NB4 (cell line): ENCODE measurements around the gene SUSD4.
A peak's percentile ranks its signal among the peaks of the same experiment; 100 is the strongest.

ENCODE experiments used
- DNase-seq: peaks from one replicate; pipeline ENCODE4 v3.0.0; 2010; ENCODE audit warnings: low read depth
- H3K4me3 ChIP-seq: one replicate; pipeline ENCODE4 v1.5.1; 2011; ENCODE audit warnings: mild to moderate bottlenecking, low read depth, low read length, moderate library complexity
- MYC ChIP-seq: IDR thresholded peaks from 2 replicates; pipeline ENCODE4 v1.6.1; 2011; ENCODE audit warnings: low read depth, low read length
- POLR2A ChIP-seq: IDR thresholded peaks from 2 replicates; pipeline ENCODE4 v1.6.1; 2011; ENCODE audit warnings: mild to moderate bottlenecking; ENCODE audit not compliant: insufficient read length; ENCODE audit errors: extremely low read depth
- TF ChIP-seq, protein P1 (sequence below): IDR thresholded peaks from 2 replicates; pipeline ENCODE4 v1.6.1; 2011; ENCODE audit warnings: low read depth, low read length
- TF ChIP-seq, protein P2 (sequence below): IDR thresholded peaks from one replicate; pipeline ENCODE4 v1.5.1; 2012; ENCODE audit warnings: low read depth, low read length

SUSD4 gene, protein sequence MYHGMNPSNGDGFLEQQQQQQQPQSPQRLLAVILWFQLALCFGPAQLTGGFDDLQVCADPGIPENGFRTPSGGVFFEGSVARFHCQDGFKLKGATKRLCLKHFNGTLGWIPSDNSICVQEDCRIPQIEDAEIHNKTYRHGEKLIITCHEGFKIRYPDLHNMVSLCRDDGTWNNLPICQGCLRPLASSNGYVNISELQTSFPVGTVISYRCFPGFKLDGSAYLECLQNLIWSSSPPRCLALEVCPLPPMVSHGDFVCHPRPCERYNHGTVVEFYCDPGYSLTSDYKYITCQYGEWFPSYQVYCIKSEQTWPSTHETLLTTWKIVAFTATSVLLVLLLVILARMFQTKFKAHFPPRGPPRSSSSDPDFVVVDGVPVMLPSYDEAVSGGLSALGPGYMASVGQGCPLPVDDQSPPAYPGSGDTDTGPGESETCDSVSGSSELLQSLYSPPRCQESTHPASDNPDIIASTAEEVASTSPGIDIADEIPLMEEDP

DNA sequence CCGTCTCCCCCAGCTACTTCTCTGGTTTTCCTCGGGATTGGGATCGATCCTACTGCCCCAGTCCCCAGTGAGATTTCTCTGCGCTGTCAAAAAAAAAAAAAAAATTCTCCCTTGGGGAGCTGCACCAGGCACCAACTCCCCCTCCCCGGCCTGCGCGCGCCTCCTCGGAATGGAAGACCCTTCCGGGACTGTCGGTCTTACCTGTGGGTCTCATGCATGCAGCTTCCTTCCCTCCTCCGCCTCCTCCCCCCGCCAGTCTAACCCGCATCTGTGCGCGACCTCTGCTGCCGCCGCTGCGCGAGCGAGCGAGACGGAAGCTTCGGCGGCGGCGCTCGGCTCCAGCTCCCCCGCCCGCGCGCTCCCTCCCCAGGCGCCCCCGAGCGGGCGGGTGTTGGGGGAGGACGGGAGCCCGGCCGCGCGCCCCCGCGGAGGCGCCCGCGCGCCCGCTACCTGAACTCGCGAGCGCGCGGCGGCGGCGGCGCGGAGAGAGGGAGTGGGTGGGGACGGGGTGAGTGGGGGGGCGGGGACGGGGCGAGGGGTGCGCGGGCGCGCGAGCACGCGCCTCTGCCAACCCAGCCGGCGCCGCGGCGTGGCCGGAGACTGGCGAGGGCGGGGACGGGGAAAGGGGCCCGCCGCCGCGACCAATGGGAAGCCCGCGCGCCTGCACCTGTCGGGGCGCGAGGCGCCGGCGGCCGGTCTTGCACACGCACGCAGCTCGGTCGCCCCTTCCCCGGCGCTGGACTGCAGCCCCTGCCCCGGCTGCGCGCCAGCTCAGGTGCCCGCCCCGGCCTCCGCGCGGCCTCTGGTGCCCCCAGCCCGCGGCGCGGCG, at the start of gene SUSD4:
Gene SUSD4, minus strand, starts transcription at position 321 of the 829 bp plus-strand sequence. CDS start 751 bp downstream, outside the sequence.
- peak; percentile 23 for DNase-seq
- TF ChIP-seq, protein P1, sequence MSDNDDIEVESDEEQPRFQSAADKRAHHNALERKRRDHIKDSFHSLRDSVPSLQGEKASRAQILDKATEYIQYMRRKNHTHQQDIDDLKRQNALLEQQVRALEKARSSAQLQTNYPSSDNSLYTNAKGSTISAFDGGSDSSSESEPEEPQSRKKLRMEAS: no peak
- TF ChIP-seq, protein P2, sequence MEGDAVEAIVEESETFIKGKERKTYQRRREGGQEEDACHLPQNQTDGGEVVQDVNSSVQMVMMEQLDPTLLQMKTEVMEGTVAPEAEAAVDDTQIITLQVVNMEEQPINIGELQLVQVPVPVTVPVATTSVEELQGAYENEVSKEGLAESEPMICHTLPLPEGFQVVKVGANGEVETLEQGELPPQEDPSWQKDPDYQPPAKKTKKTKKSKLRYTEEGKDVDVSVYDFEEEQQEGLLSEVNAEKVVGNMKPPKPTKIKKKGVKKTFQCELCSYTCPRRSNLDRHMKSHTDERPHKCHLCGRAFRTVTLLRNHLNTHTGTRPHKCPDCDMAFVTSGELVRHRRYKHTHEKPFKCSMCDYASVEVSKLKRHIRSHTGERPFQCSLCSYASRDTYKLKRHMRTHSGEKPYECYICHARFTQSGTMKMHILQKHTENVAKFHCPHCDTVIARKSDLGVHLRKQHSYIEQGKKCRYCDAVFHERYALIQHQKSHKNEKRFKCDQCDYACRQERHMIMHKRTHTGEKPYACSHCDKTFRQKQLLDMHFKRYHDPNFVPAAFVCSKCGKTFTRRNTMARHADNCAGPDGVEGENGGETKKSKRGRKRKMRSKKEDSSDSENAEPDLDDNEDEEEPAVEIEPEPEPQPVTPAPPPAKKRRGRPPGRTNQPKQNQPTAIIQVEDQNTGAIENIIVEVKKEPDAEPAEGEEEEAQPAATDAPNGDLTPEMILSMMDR: no peak
- TF ChIP-seq MYC (no peak), POLR2A (no peak)
- H3K4me3 ChIP-seq: no peak within 1 kb of the TSS

DNA sequence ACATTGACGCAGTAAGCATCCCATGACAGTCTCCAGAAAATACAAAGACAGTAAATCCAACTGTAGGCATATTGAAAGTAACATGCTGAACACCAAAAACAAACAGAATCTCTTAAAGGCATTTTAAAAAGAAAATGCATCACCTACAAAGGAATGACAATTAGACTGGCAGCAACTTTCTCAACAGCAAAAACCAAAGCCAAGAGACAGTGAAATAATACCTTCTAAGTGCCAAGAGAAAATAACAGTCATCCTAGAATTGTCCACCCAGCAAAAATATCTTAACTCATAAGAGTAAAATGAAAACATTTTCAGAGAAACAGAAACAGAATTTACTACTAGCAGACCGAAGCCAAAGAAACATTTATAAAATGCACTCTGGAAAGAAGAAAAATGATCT, 49.2 kb upstream of the SUSD4 start:
- DNase-seq: no peak
- TF ChIP-seq POLR2A: no peak
- TF ChIP-seq, protein P2: no peak
- TF ChIP-seq MYC: no peak
- TF ChIP-seq, protein P1: no peak
- no peak overlapping the region for H3K4me3 ChIP-seq

DNA sequence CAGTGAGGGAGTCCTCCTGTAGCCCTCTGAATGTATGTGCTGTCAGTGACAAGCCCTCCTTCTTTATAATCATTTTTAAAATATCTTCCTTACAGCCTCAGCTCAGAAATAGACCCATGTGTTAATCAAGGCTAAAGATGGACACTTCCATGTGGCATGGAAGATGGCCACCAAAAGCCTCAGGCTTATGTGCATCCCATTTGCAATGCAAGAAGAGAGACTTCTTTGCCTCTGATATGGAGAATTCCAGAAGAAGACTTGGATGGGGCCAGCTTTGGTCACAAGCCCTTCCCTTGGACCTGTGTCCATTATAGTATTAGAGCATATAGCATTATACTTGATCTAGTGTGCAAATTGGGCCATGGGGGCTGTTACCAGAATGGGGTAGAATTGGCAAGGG, 47.7 kb upstream of the SUSD4 start:
- no peak for TF ChIP-seq MYC
- no peak for TF ChIP-seq POLR2A
- TF ChIP-seq, protein P2: no peak
- TF ChIP-seq, protein P1: no peak
- no peak overlapping the region for H3K4me3 ChIP-seq
- no peak for DNase-seq

DNA sequence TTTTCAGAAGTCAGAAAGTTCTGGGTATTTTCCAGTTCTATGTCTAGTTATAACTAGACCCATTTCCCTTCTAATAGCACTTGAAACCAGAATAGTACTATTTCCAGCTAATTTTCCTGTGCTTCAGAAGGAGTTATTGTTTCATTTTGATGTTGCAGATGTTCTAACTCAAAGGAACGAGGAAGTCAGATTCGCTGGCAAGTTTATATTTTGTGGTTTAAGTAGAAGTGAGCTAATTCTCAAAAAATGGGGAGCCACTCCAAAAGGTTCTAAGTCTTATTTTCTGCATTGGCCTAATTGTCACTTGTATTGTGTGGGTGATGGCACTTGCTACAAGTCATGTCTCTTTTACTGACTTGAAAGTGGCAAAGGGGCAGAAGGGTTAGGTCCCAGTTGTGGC, 47.3 kb upstream of the SUSD4 start:
- no peak overlapping the region for H3K4me3 ChIP-seq
- DNase-seq: no peak
- TF ChIP-seq, protein P2: no peak
- TF ChIP-seq, protein P1: no peak
- TF ChIP-seq POLR2A: no peak
- no peak for TF ChIP-seq MYC

DNA sequence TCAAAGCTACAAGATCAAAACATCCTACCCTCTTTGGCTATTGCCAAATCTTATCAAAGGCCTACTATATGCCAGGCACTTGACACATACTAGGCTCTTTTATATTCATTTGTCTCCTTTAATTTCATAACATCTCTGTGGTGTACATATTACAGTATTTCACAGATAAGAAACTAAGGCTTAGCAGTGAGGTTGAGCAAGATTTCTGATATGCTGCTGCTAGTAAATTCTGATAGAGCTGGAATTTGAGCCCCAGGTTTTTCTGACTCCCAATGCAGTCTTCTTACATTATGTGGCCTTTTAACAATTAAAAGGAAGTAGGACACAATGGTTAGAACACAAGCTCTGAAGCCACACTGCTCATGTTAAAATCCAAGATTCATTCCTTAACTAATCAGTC, 46.1 kb upstream of the SUSD4 start:
- H3K4me3 ChIP-seq: no peak overlapping the region
- TF ChIP-seq POLR2A (no peak), MYC (no peak)
- TF ChIP-seq, protein P2: no peak
- TF ChIP-seq, protein P1: no peak
- no peak for DNase-seq
